ENCODE measurements around the gene CACNG6.

CACNG6 gene

DNA sequence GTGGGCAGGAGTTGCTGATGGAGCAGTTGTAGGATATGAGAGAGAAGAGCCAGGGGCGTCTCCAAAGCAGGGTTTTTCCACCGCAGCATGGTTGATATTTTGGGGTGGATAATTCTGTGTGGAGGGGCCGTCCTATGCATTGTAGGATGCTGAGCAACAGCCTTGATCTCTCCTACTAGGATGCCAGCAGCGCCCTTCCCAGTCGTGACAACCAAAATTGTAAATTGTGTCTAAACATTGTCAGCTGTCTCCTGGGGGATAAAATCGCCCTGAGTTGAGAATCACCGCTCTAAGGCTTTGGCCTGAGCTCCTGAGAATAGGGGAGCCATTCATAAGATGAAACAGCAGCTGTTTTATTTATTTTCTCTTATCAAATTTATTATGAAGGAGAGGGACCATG, 24.5 kb upstream of the CACNG6 start:
- DNase-seq (ENCODE audit: low read depth, low spot score), result no peak

DNA sequence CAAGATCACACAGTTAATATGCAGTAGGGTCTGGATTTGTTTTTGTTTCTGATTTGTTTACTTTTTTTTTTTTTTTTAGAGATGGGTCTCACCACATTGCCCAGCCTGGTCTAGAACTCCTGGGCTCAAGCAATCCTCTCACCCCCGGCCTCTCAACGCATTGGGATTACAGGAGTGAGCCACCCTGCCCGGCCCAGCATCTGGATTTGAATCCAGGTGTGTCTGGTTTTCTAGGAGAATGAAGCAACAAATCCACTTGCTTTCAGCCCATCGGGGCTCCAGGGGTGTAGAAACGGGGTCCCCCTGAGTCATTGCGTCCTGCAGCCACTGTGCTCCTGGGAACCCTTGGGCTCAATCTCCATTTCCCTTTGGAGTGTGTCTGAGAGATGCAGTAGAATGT, 22.1 kb upstream of the CACNG6 start:
- no peak for DNase-seq (ENCODE audit: low read depth, low spot score)

DNA sequence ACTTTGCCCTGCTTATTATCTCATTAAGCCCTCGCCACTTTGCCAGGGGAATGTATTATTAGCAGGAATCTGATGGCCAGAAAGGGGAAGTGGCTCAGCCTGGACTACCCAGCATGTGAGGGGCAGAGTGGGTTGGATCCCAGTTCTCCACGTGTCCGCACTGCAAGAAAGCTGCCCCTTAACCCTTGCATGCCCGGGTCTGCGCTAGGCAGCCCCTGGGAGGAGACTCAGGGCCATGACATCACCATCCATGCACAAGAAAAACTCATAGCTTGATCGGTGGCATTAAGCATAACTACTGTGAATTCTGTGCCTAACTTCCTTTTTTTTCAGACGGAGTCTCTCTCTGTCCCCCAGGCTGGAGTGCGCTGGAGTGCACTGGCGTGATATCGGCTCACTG, 19.8 kb upstream of the CACNG6 start:
- no peak for DNase-seq (ENCODE audit: low read depth, low spot score)

DNA sequence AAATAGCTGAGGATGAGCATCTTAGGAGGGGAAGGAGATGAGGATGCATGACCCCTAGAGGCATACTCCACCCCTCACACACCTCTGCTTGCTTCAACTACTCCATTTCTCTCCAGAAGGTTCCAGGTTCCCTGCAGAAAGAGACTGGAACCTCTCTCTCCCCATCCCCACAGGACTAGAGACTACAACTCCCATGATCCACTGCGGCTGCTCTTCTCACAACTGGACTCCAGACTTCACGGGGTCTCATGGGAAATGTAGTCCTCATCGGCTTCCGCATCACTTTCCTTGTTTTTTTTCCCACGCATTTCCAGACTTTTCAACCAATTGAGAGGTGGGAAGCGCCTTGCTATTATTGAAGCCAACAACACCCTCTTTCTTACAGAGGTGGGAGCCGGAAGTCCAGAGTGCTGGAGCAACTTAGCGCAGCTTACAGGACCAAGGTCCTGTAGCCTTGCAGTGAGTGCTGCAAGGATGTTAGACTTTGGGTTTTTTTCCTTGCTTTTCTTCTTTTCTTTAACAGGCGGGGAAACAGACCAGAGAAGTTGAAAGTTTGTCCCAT, 13.9 kb upstream of the CACNG6 start:
- DNase-seq (ENCODE audit: low read depth, low spot score), result peak; percentile 92

DNA sequence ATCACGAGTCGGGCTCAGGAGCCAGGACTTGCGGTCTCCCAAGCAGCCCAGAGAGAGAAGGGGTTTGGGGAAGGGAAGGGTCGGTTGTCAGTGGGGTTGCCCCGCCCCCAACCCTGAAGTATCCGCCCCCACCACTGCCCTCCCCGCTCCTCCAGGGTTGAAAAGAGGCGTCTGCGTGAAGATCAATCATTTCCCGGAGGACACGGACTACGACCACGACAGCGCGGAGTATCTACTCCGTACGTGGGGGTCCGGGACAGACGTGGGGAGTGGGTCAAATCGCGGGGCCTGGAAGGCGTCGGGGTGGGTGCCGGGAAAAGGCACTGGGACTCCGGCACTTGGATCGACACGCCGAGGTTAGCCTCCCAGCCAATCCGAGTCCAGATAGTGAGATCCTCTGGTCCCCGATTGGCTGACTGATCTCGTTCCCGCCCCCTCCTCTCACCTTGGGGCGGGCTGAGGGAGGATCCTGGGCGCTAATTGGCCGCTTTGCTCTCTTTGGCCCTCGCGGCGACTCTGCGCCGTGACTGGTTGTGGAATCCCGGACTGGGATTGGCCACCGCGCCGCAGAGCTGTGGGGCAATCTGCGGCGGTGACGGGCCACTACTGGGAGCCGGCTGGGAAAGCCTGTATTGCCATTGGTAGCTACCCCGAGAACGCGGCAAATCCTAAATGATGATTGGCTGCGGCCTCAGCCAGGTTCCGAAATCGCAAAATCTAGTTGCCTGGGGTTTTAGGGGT, 13.3 kb upstream of the CACNG6 start:
- peak; percentile 98 for DNase-seq (ENCODE audit: low read depth, low spot score)

DNA sequence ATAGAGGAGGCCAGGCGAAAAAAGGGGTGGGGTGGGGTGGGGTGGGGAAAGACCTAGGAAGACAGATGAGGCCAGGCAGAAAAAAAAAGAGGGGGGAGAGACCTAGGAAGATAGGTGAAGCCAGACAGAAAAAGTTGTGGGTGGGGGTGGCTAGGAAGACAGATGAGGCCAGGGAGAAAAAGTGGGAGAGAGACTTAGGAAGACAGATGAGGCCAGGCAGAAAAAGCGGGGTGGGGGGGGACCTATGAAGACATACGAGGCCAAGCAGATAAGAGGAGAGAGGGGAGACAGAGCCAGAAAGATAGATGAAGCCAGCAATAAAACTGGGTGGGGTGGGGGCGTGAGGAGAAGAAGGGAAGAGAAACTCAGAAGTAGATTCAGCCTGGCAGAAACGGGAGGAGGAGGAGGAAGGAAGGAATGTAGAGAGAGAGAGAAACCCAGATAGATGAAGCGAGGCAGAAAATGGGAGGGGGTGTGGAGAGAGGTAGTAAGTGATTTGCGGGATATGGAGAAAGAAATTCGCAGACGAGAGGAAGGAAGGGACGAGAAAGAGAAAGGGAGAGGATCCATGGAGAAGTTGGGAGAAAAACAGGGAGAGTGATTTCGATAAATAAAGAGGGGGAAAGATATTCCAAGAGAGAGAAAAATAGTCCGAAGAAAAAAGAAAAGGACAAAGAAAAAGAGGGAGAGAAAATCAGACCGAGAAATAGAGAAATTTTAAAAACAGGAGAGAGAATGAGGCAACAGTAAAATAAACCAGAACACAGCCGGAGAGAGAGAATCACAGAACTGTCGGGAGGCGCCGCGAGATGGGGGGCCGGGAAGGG, 12.2 kb upstream of the CACNG6 start:
- no peak for DNase-seq (ENCODE audit: low read depth, low spot score)

DNA sequence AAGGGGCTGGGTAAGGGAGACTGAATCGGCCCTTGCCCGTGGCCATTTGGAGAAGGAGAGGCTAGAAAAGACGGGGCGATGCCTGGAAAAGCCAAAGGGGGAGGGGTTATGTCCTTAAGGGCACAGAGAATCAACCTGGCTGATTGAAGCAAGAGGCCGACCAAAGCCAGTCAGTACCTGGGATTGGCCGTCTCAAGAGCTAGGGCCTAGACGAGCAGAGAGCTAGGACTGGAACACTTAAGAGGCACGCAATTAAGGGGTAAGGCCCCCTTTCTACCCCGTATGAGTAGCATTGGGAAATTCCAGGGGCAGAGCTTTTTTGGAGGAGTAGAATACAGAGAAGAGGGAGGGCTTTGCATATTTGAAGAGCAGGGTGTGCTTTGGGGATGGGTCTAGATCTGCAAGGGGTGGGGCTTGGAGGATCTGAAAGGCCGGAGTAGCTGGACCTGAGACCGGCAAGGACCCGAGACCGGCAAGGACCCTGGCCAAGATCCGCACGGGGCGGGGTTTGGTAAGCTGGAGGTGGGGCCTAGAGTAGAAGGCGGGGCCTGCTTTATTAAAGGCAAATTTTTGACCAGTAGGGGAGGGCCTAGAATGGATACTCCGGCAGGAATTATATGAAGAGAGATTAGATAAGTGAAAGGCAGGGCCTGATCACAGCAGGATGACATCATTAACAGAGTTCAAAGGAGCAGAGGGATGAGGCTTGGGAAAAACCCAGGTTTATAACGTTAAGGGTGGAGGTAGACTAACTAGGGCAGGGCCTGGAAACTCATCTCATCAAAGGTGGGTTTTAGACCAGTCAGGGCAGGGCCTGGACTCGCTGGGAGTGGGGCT, 10.7 kb upstream of the CACNG6 start:
- peak; percentile 82 for DNase-seq (ENCODE audit: low read depth, low spot score)

DNA sequence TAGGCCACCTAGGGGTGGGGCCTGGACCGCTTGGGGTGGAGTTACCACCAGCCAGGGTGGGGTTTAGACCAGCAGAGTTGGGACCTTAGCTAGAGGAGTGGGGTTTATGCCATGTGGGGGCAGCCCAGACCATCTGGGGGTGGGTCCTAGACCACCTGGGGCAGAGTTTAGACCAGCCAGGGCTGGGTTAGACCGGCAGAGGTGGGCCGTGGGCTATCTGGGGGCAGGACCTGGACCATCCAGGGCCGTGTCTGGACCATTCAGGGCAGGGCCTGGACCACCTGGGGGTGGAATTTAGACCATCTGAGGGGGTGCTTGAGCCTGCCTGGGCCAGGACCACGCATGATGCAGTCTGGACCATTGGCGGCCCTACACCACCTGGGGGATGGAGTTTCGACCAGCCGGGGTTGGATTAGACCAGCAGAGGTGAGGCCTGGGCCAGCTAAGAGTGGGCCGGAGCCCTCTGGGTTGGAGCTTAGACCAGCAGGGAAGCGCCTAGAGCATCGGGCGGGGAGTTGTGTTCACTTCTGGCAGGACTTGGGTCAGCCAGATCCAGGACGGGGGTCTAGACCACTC, 10.0 kb upstream of the CACNG6 start:
- peak; percentile 23 for DNase-seq (ENCODE audit: low read depth, low spot score)

DNA sequence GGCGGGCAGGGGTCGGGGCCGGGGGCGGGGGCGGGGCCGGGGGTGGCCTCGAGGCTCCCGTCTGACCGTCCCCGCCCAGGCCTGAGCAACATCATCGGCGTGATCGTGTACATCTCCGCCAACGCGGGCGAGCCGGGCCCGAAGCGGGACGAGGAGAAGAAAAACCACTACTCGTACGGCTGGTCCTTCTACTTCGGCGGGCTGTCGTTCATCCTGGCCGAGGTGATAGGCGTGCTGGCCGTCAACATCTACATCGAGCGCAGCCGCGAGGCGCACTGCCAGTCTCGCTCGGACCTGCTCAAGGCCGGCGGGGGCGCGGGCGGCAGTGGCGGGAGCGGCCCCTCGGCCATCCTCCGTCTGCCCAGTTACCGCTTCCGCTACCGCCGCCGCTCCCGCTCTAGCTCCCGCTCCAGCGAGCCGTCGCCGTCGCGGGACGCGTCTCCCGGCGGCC, 9.4 kb upstream of the CACNG6 start:
- peak; percentile 52 for DNase-seq (ENCODE audit: low read depth, low spot score)

DNA sequence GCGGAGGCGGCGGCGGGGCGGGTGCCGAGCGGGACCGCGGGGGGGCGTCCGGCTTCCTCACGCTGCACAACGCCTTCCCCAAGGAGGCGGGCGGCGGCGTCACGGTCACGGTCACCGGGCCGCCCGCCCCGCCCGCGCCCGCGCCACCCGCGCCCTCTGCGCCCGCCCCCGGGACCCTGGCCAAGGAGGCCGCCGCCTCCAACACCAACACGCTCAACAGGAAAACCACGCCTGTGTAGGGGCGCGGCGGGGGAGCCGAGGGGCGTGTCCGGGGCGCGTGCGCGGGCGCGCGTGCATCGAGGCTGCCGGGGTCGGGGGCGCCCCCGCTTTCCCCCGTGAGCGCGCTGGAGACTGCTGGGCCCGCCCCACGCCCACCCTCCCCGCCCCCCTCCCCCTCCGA, 8.8 kb upstream of the CACNG6 start:
- no peak for DNase-seq (ENCODE audit: low read depth, low spot score)

DNA sequence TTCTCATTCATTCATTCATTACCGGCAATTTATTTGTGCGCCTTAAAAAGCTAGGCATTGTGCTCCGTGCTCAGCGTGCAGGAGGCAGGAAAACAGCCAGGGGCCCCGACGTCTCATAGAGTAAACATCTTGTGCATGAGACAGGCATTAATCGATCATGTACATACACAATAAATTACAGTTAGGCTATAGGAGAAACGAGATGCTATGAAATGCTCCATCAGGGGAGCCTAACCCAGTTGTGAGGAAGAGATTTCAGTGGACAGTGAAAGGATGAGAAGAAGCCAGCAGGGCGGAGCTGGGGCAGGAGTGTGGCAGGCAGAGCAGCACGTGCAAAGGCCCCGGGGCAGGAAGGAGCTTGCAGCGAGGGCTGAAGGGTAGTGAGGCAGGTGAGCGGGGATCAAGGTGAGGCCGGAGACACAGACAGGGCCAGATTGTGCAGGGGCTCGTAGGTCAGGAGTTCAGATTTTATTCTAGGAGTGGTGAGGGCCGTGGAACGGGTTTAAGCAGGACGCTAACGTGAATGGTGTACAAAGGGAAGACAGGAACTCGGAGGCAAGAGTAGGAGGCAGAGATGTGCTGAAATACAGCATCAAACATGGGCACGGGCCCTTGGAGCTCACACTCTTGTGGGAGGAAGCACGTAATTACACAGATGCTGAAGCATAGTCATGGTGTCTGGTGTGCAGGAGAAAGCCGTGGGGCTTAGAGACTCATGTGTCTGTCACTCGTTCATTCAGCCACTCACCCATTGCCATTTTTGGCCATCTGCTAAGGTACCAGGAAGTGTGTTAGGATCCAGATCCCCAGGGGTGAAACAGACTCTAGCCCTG, 7.8 kb upstream of the CACNG6 start:
- DNase-seq (ENCODE audit: low read depth, low spot score), result no peak

DNA sequence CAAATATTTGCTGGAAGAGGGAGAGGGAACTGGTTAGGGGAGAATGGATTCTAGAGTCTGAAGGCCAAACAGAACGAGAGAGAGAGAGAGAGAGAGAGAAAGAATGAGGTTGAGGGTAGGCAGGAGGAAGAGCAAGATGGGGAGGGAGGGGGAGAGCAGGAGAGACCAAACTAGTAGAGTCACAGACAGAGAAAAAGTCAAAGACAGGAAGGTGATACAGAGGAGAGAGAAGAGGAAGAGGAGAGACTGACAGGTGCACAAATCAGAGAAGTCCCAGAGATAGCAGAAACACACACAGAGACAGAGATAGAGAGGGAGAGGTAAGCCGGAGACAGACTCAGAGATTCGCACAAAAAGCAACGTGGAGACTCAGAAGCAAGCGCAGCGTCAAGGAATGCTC, 5.6 kb upstream of the CACNG6 start:
- DNase-seq (ENCODE audit: low read depth, low spot score), result no peak

DNA sequence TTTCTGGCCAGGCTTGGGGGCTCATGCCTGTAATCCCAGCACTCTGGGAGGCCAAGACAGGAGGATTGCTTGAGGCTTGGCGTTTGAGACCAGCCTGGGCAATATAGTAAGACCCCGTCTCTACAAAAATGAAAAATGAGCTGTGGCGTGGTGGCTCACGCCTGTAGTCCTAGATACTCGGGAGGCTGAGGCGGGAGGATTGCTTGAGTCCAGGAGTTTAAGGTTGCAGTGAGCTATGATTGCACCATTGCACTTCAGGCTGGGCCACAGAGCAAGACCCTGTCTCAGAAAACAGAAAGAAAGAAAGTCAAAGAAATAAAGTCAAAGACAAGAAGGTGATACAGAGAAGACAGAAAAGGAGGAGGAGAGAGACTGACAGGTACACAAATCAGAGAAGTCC, 2.5 kb upstream of the CACNG6 start:
- DNase-seq (ENCODE audit: low read depth, low spot score), result no peak

DNA sequence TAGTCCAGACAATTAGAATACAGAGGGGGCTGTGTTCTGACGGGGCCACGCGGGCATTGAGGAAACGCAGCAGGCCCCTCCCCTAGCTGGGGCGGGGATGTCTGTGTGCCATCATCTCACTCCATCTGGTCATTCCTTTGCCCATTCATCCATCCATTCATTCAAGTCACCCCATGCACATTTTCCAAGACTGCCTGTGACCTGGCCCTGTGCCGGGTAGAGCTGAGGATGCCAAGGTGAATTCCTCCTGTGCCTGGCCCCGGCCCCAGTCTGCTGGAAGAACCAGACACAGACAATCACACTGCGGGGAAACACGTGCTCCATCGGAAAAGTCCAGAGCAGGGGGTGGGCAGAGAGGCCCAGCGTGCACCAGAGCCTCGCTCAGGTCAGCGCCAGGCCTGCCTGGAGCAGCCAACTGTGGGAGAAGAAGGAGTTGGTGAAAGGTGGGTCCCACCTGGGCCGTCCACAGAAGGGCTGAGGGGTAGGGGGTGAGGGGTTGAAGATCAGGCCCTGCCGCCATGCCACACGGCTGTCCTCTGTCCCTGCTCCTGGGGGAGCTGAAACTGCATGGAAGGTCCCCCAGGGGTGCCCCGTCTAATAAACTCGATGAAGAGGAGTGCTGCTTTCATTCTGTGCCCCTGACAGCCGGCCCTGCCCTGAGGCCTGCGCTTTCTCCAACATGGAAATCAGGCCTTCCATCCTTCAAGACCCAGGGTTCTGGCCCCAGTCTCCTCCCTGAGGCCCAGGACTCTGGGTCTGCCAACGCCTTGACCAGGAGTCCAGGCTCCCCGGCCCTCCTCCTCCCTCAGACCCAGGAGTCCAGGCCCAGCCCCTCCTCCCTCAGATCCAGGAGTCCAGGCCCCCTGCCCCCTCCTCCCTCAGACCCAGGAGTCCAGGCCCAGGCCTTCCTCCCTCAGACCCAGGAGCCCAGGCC, 1.6 kb upstream of the CACNG6 start:
- DNase-seq (ENCODE audit: low read depth, low spot score), result no peak

DNA sequence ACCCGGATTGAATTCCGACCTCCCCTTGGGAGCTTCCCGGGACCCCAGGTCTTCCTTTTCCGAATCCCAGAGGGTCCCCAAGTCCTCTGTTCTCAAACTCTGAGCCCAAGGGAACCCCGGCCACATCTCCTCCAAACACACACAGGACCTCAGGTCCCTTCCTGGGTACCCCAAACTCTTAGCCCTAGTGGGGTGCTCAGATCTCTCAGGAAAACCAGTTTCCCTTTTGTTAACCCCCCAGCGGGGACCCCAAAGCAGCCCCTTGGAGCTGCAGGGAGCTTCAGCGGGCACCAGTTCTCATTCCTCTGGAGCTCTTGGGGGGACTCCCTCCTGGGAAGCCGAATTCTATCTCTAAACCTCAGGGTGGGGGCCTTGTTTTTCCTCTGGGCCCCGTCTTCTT, 774 bp downstream of the CACNG6 start:
- no peak for DNase-seq (ENCODE audit: low read depth, low spot score)

DNA sequence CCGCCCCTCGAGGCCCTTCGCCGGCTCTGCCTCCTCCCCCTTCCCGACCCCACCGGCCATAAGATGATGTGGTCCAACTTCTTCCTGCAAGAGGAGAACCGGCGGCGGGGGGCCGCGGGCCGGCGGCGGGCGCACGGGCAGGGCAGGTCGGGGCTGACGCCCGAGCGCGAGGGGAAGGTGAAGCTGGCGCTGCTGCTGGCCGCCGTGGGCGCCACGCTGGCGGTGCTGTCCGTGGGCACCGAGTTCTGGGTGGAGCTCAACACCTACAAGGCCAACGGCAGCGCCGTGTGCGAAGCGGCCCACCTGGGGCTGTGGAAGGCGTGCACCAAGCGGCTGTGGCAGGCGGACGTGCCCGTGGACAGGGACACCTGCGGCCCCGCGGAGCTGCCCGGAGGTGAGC, 1.4 kb downstream of the CACNG6 start:
- DNase-seq (ENCODE audit: low read depth, low spot score), result no peak

DNA sequence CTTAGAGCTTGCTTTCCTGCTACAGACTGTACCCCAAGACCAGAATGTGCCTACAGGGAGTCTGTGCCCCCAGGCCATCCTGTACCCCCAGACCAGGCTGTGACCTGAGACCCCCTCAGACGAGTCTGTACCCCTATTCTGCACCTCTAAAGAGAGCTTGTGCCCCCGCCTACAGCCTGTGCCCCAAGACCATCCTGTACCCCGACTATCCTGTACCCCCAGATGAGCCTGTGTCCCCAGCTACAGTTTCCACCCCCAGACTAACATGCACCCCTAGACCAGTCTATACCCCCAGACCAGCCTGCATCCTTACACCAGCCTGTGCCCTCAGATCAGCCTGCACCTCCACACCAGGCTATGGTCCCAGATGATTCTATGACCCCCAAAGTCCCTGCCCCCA, 2.0 kb downstream of the CACNG6 start:
- no peak for DNase-seq (ENCODE audit: low read depth, low spot score)

DNA sequence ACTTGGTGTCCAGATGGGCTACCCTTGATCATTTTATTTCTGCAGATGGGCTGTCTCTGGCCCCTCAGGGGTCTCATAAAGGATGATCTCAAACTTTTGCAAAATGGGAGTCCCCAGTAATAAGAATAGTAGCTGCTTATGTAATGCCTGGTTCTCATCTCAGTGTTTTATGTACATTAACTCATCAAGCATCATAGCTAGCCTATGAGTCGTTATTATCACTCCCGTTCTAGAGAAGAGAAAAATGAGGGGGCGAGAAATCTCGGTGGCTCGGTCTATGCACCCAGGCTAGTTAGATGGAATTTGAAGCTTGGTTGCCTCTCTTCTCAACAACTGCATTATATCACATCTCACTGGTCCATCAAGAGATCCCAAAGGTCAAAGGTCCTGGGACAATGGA, 3.4 kb downstream of the CACNG6 start:
- DNase-seq (ENCODE audit: low read depth, low spot score), result no peak

DNA sequence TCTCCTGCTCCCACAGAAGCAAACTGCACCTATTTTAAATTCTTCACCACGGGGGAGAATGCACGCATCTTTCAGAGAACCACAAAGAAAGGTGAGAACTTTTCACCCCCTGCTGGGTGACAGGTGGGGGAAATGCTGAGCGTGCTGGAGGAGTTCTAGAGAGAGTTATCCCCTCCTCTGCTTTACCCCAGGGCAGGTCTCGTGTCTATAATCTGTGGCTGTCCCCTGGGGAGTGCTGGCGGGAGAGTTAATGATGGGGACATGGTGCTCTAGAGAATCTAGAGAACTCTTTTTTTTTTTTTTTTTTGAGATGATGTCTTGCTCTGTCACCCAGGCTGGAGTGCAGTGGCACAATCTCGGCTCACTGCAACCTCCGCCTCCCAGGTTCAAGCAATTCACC, 6.8 kb downstream of the CACNG6 start:
- DNase-seq (ENCODE audit: low read depth, low spot score), result no peak

DNA sequence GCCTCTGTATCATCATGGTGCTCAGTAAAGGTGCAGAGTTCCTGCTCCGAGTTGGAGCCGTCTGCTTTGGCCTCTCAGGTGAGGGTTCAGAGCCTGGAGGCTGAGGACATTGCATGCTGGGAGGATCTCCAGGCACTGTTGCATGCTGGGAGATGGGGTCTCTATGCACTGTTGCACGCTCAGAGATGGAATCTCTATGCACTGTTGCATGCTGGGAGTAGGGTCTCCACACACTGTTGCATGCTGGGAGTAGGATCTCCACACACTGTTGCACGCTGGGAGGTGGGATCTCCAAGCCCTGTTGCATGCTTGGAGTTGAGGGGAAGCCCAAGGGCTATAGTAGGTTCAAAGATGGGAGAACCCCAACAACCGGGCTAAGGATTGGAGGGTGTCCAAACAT, 8.3 kb downstream of the CACNG6 start:
- no peak for DNase-seq (ENCODE audit: low read depth, low spot score)
